A549 (cell line): ENCODE results near the gene PLXNC1.

Experiments
- JUNB ChIP-seq: fragments of >200 bp; sonication (Bioruptor Twin); formaldehyde crosslinking; IDR thresholded peaks from 2 replicates; pipeline ENCODE4 v1.6.1; 2016
- MAFK ChIP-seq: fragments of 450-650 bp; IDR thresholded peaks from 2 replicates; pipeline ENCODE4 v1.6.1; 2014; ENCODE audit not compliant: partially characterized antibody
- POLR2A ChIP-seq: IDR thresholded peaks from 2 replicates; pipeline ENCODE4 v1.6.1; 2012; ENCODE audit warnings: mild to moderate bottlenecking, low read length
- TF ChIP-seq, protein P1 (sequence below): fragments of >200 bp; sonication (Bioruptor Twin); formaldehyde crosslinking; IDR thresholded peaks from 3 replicates; pipeline ENCODE4 v1.5.1; 2016
- TF ChIP-seq, protein P2 (sequence below): fragments of 450-650 bp; IDR thresholded peaks from 2 replicates; pipeline ENCODE4 v1.6.1; 2014; ENCODE audit warnings: antibody characterized with exemption
- TF ChIP-seq, protein P3 (sequence below): fragments of 200-600 bp; sonication (generic); IDR thresholded peaks from 2 replicates; pipeline ENCODE4 v1.6.1; 2016; ENCODE audit warnings: antibody characterized with exemption, mild to moderate bottlenecking, moderate library complexity

DNA sequence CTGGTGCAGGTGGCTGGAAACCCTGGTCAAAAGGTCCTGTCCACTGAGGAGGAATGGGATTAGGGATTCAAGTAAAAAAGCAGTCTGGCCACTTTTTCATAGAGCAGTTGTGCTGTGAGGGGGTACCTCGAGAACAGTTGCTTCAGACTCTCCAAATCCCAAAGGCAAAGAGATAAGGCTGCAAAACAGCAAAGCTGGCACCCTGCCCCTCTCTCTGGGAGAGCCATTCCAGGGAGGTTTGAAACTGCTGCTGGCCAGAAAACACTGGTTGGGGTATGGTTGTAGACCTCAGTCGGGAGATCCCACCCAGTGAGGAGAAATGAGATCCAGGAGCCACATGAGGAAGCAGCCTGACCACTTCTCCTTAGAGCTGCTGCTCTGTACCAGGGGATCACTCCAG lies 174.0 kb downstream of the PLXNC1 start:
- TF ChIP-seq JUNB (no peak), MAFK (no peak), POLR2A (no peak)
- TF ChIP-seq, protein P1, sequence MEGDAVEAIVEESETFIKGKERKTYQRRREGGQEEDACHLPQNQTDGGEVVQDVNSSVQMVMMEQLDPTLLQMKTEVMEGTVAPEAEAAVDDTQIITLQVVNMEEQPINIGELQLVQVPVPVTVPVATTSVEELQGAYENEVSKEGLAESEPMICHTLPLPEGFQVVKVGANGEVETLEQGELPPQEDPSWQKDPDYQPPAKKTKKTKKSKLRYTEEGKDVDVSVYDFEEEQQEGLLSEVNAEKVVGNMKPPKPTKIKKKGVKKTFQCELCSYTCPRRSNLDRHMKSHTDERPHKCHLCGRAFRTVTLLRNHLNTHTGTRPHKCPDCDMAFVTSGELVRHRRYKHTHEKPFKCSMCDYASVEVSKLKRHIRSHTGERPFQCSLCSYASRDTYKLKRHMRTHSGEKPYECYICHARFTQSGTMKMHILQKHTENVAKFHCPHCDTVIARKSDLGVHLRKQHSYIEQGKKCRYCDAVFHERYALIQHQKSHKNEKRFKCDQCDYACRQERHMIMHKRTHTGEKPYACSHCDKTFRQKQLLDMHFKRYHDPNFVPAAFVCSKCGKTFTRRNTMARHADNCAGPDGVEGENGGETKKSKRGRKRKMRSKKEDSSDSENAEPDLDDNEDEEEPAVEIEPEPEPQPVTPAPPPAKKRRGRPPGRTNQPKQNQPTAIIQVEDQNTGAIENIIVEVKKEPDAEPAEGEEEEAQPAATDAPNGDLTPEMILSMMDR: no peak
- TF ChIP-seq, protein P2, sequence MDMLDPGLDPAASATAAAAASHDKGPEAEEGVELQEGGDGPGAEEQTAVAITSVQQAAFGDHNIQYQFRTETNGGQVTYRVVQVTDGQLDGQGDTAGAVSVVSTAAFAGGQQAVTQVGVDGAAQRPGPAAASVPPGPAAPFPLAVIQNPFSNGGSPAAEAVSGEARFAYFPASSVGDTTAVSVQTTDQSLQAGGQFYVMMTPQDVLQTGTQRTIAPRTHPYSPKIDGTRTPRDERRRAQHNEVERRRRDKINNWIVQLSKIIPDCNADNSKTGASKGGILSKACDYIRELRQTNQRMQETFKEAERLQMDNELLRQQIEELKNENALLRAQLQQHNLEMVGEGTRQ: no peak
- TF ChIP-seq, protein P3, sequence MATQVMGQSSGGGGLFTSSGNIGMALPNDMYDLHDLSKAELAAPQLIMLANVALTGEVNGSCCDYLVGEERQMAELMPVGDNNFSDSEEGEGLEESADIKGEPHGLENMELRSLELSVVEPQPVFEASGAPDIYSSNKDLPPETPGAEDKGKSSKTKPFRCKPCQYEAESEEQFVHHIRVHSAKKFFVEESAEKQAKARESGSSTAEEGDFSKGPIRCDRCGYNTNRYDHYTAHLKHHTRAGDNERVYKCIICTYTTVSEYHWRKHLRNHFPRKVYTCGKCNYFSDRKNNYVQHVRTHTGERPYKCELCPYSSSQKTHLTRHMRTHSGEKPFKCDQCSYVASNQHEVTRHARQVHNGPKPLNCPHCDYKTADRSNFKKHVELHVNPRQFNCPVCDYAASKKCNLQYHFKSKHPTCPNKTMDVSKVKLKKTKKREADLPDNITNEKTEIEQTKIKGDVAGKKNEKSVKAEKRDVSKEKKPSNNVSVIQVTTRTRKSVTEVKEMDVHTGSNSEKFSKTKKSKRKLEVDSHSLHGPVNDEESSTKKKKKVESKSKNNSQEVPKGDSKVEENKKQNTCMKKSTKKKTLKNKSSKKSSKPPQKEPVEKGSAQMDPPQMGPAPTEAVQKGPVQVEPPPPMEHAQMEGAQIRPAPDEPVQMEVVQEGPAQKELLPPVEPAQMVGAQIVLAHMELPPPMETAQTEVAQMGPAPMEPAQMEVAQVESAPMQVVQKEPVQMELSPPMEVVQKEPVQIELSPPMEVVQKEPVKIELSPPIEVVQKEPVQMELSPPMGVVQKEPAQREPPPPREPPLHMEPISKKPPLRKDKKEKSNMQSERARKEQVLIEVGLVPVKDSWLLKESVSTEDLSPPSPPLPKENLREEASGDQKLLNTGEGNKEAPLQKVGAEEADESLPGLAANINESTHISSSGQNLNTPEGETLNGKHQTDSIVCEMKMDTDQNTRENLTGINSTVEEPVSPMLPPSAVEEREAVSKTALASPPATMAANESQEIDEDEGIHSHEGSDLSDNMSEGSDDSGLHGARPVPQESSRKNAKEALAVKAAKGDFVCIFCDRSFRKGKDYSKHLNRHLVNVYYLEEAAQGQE: no peak
